ENCODE data around the gene SH3BP2. TPM values are rescaled to one million over a fixed set of nuclear protein-coding genes. Genes with fewer than 3 reads are reported as not detected.
A peak's percentile ranks its signal among the peaks of the same experiment; 100 is the strongest.

Gene SH3BP2
- polyA plus RNA-seq, 1 donor (not counting 4 experiments of a cell fraction or from before 2014, with no cell fraction given), result 11.2 TPM

GRCh38 chr4:2837110-2837903, 44.4 kb downstream of the SH3BP2 start:
- peaks cover 4% of the 10 kb centered on the region for H3K4me1 ChIP-seq (ENCODE audit: control insufficient read depth, extremely low read depth, insufficient read depth, low read length)
- H3K79me2 ChIP-seq (ENCODE audit: control insufficient read depth, insufficient read depth, low read length), result no peaks in the 10 kb centered on the region
- DNase-seq (ENCODE audit: low read depth, low spot score) (no peak), FAIRE-seq (no peak)
- H3K9me1 ChIP-seq (ENCODE audit: control insufficient read depth, extremely low read depth, insufficient read depth, low read length), result no peaks in the 10 kb centered on the region
- H3K27me3 ChIP-seq (ENCODE audit: control insufficient read depth, extremely low read depth, insufficient read depth, low read length), result no peaks in the 10 kb centered on the region
- no peak overlapping the region for H3K4me2 ChIP-seq (ENCODE audit: control insufficient read depth, extremely low read depth, insufficient read depth, low read depth, low read length)
- H3K36me3 ChIP-seq (ENCODE audit: control insufficient read depth in 2 of 2, extremely low read depth in 1 of 2, insufficient read depth in 2 of 2, low read length in 2 of 2), result peaks cover 0 to 13% of the 10 kb centered on the region in 2 experiments
- dilution Hi-C loops (cut with MboI; ENCODE audit: extremely low pct_ligation_motif_present, low sequenced_read_pairs), result no loop called here
- no peak overlapping the region for H3K27ac ChIP-seq (ENCODE audit: control insufficient read depth, insufficient read depth, low read length)
- TF ChIP-seq EZH2 (IDR thresholded peaks at IDR 0.05; ENCODE audit: low read length), result no peak
- TF ChIP-seq CTCF (optimal IDR thresholded peaks at IDR 0.05 in 1 of 3, IDR thresholded peaks at IDR 0.05 in 1 of 3, conservative IDR thresholded peaks at IDR 0.05 in 1 of 3; ENCODE audit: extremely low read depth in 1 of 3, insufficient read depth in 2 of 3, low read length in 3 of 3), result no peak
- no peak overlapping the region for H3K4me3 ChIP-seq (ENCODE audit: control insufficient read depth in 2 of 3, extremely low read depth in 1 of 3, insufficient read depth in 2 of 3, low read depth in 1 of 3, low read length in 3 of 3)
- H3K9ac ChIP-seq (ENCODE audit: control insufficient read depth, extremely low read depth, insufficient read depth, low read length), result no peak overlapping the region
- no peaks in the 10 kb centered on the region for H3K9me3 ChIP-seq (ENCODE audit: control insufficient read depth, low read depth, low read length)
- H4K20me1 ChIP-seq (ENCODE audit: control insufficient read depth, extremely low read depth, insufficient read depth, low read length), result no peaks in the 10 kb centered on the region
- H2AFZ ChIP-seq (ENCODE audit: control insufficient read depth, low read length), result no peak overlapping the region

DNA sequence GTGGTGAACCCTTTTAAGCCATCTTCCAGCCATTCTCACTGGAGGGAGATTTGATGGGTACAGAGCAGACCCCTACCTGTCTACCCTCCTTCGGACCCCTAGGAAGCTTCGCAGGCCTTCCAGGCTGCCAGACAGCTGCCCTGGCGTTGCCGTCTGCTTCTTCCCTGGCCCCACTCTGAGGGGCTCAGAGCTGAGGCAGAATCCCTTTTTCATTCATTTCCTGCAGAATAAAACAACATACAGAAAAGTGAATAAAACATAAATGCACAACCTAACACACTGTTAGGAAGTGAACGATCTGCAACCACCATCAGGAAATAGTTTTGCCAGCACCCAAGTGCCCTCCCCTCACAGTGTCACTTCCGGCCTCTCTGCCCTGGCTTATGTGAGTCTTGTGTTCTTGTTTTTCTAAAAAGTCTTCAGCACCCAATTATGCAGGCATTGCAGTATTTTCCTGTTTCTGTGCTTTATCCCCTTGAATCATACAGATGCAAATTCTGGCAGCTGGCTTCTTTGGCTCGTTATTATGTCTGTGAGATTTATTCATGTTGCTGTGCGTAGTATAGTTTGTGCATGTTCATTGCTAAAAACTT, 45.1 kb downstream of the SH3BP2 start:
- Histone ChIP-seq H3K79me2 (ENCODE audit: control insufficient read depth, insufficient read depth, low read length) (no peaks in the 10 kb centered on the region), H2AFZ (ENCODE audit: control insufficient read depth, low read length) (peak overlapping the region; percentile 65), H3K4me3 (ENCODE audit: control insufficient read depth in 2 of 3, extremely low read depth in 1 of 3, insufficient read depth in 2 of 3, low read depth in 1 of 3, low read length in 3 of 3) (no peak overlapping the region), H3K4me1 (ENCODE audit: control insufficient read depth, extremely low read depth, insufficient read depth, low read length) (peaks cover 9% of the 10 kb centered on the region), H3K27me3 (ENCODE audit: control insufficient read depth, extremely low read depth, insufficient read depth, low read length) (no peaks in the 10 kb centered on the region), H4K20me1 (ENCODE audit: control insufficient read depth, extremely low read depth, insufficient read depth, low read length) (no peaks in the 10 kb centered on the region), H3K9me1 (ENCODE audit: control insufficient read depth, extremely low read depth, insufficient read depth, low read length) (no peaks in the 10 kb centered on the region), H3K4me2 (ENCODE audit: control insufficient read depth, extremely low read depth, insufficient read depth, low read depth, low read length) (peak overlapping the region; percentile 25), H3K36me3 (ENCODE audit: control insufficient read depth in 2 of 2, extremely low read depth in 1 of 2, insufficient read depth in 2 of 2, low read length in 2 of 2) (peaks cover 0 to 13% of the 10 kb centered on the region in 2 experiments), H3K9me3 (ENCODE audit: control insufficient read depth, low read depth, low read length) (no peaks in the 10 kb centered on the region), H3K27ac (ENCODE audit: control insufficient read depth, insufficient read depth, low read length) (no peak overlapping the region), H3K9ac (ENCODE audit: control insufficient read depth, extremely low read depth, insufficient read depth, low read length) (no peak overlapping the region)
- no peak for DNase-seq (ENCODE audit: low read depth, low spot score)
- TF ChIP-seq EZH2 (IDR thresholded peaks at IDR 0.05; ENCODE audit: low read length) (no peak), CTCF (optimal IDR thresholded peaks at IDR 0.05 in 1 of 3, IDR thresholded peaks at IDR 0.05 in 1 of 3, conservative IDR thresholded peaks at IDR 0.05 in 1 of 3; ENCODE audit: extremely low read depth in 1 of 3, insufficient read depth in 2 of 3, low read length in 3 of 3) (no peak)
- dilution Hi-C loops (cut with MboI; ENCODE audit: extremely low pct_ligation_motif_present, low sequenced_read_pairs), result no loop called here
- no peak for FAIRE-seq

All from keratinocyte (primary cell).